Activated CD4-positive, alpha-beta T cell treated with anti-CD3 and anti-CD28 coated beads, Interleukin-2, amount 10 ng/mL, durations not matched to agents 24 days and 14 days (primary cell): Measurements from ENCODE around the gene SMIM44. TPM values are rescaled to one million over a fixed set of nuclear protein-coding genes. Genes with fewer than 3 reads are reported as not detected.
"Not testable (repeated sequence)": the region's sequence is repeated elsewhere in the genome, so short reads cannot be mapped to it uniquely, and the experiment has no call there.

Source experiments
- DNase-seq: peaks from one replicate; pipeline ENCODE4 v3.0.0; 2022
- H3K27ac Mint-ChIP-seq: one replicate; pipeline ENCODE4 v1.8.0; 2022; ENCODE audit warnings: mild to moderate bottlenecking, mixed read lengths
- H3K27me3 Mint-ChIP-seq: one replicate; pipeline ENCODE4 v1.8.0; 2022; ENCODE audit warnings: mixed read lengths
- H3K36me3 Mint-ChIP-seq: one replicate; pipeline ENCODE4 v1.8.0; 2022; ENCODE audit warnings: low read depth, mild to moderate bottlenecking, mixed read lengths
- H3K4me1 Mint-ChIP-seq: one replicate; pipeline ENCODE4 v1.8.0; 2021; ENCODE audit warnings: mixed read lengths
- H3K4me3 Mint-ChIP-seq: one replicate; pipeline ENCODE4 v1.8.0; 2022; ENCODE audit warnings: mild to moderate bottlenecking, moderate library complexity, mixed read lengths
- H3K9me3 Mint-ChIP-seq: one replicate; pipeline ENCODE4 v1.8.0; 2021; ENCODE audit warnings: mixed read lengths
- intact Hi-C: fragments of 100-400 bp; cut with micrococcal nuclease; formaldehyde crosslinking; loops from one replicate; pipeline ENCODE4 v1.15.1; 2023
- total RNA-seq: library from RNA; stranded (reverse); gene quantifications from 2 replicates; pipeline ENCODE4 v1.2.3, GENCODE V29; 2022

The SMIM44 gene
- total RNA-seq, 1 donor from 2014 or later = not detected

DNA sequence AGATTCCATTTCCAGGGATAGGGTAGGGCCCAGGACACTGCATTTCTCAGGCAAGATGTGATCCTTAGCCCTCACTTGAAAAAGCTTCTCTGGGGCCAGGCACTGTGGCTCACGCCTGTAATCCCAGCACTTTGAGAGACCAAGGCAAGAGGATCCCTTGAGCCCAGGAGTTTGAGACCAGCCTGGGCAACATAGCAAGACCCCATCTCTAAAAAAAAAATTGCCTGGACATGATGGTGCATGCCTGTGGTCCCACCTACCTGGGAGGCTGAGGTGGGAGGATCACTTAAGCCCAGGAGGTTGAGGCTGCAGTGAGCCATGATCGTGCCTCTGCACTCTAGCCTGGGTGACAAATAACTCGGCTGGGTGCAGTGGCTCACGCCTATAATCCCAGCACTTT, 36.6 kb downstream of the SMIM44 start:
- H3K4me3 Mint-ChIP-seq, H3K27me3 Mint-ChIP-seq, DNase-seq, H3K27ac Mint-ChIP-seq, intact Hi-C loops, H3K9me3 Mint-ChIP-seq, H3K4me1 Mint-ChIP-seq, H3K36me3 Mint-ChIP-seq: not testable (repeated sequence)

DNA sequence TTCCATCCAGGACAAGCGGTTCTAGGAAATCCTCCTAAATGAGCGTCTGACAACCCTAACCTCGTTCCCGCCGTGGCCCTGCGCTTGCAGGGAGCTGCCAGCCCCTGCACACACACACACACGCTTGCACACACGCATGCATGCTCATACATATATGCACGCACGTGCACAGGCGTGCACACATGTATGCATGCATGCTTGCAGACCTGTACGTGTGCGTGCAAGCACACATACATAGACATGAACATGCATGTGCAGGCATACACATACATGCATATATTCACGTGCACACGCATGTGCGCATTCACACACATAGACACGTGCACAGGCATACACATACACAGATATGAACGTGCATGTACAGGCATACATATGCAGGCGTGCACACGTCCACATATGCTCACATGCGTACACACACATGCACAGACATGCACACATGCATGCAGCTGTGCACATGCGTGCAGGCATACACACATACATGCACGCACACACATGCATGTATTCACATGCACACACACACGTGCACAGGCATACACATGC, 38.5 kb downstream of the SMIM44 start:
- no peaks in the 10 kb centered on the region for H3K9me3 Mint-ChIP-seq
- no peaks in the 10 kb centered on the region for H3K36me3 Mint-ChIP-seq
- DNase-seq = no peak
- H3K27me3 Mint-ChIP-seq = no peaks in the 10 kb centered on the region
- peaks cover 2% of the 10 kb centered on the region for H3K4me1 Mint-ChIP-seq
- no peak overlapping the region for H3K4me3 Mint-ChIP-seq
- H3K27ac Mint-ChIP-seq = no peak overlapping the region
- intact Hi-C loops = no loop called here

DNA sequence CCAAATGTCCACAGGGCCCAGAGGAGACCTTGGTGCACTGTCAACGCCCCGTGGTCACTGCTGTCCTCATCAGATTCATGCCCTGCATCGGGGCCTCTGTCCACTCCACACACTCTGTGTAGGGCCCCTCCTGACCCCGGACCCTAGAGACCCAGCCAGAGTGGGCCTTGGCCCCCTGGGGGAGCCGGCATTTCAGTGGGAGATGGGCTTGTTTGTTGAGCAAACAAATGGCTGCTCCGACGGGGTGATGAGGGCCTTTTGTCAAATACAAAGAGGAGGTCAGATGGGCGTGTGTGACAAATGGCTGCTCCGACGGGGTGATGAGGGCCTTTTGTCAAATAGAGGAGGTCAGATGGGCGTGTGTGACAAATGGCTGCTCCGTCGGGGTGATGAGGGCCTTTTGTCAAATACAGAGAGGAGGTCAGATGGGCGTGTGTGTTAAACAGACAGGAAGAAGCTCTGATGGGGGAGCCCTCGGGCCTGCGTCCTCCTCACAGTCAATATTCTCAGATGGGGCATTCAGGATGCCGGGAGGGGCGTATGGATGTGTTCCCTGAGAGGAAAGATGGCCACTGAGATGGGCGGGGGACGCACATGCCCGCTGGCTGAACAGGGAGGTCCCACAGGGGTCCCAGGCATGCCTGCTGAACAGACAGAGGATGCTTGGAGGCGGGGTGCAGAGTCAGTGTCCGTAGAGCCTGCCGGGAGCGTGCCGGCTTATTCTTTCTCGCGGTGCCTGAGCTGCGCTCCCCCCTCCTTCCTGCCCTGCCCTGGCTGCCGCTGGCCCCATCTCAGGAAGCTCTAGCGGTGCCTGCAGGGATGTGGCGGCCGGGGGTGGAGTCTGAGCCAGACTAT, 39.2 kb downstream of the SMIM44 start:
- intact Hi-C loops = no loop called here
- no peaks in the 10 kb centered on the region for H3K36me3 Mint-ChIP-seq

DNA sequence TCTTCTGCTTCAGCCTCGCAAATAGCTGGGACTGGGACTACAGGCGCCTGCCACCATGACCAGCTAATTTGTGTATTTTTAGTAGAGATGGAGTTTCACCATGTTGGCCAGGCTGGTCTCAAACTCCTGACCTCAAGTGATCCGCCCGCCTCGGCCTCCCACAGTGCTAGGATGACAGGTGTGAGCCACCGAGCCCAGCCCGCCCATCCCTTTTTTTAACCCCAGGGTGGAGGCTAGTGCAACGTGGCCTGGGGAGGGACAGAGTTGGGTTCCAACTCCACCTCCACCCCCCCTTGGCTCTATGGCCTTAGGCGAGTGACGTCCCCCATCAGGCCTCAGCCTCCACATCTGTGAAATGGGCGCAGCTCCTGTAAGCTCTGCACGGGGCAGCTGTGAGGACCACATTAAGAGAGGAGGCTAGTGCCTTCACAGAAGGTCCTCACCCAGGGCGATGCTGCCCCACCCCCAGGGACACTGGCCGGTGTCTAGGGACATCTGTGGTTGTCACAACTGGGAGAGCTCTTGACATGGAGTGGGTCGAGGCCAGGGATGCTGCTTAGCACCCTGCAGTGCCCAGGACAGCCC, 40.7 kb downstream of the SMIM44 start:
- Mint-ChIP-seq H3K4me1 (peaks cover 2% of the 10 kb centered on the region), H3K27ac (no peak overlapping the region), H3K4me3 (no peak overlapping the region), H3K36me3 (no peaks in the 10 kb centered on the region), H3K27me3 (no peaks in the 10 kb centered on the region), H3K9me3 (no peaks in the 10 kb centered on the region)
- intact Hi-C loops = no loop called here
- DNase-seq = no peak

More for the DNA sequence above, 39.2 kb downstream of the SMIM44 start:
- Mint-ChIP-seq H3K4me3 (no peak overlapping the region), H3K9me3 (no peaks in the 10 kb centered on the region), H3K4me1 (peaks cover 2% of the 10 kb centered on the region), H3K27me3 (no peaks in the 10 kb centered on the region), H3K27ac (no peak overlapping the region)
- no peak for DNase-seq

DNA sequence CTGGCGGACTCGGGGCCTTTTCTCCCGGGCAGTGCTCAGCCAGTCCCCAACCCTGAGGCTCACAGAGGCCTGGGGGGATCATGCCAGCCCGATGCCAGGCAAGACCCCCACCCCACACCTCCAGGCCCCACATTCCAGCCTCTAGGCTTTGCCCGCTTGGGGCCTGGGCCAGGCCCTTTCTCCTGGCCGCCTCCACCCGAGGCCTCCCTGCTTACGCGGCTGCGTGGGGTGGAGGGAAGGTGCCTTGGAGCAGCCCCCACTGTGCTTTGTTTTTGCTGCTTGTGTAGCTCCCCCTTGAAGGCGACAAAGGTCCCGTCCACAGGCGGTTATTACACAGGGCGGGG, 41.3 kb downstream of the SMIM44 start:
- intact Hi-C loops = no loop called here
- no peak overlapping the region for H3K4me3 Mint-ChIP-seq
- no peaks in the 10 kb centered on the region for H3K27me3 Mint-ChIP-seq
- H3K9me3 Mint-ChIP-seq = no peaks in the 10 kb centered on the region
- no peak overlapping the region for H3K27ac Mint-ChIP-seq
- no peaks in the 10 kb centered on the region for H3K36me3 Mint-ChIP-seq
- peaks cover 2% of the 10 kb centered on the region for H3K4me1 Mint-ChIP-seq
- no peak for DNase-seq

DNA sequence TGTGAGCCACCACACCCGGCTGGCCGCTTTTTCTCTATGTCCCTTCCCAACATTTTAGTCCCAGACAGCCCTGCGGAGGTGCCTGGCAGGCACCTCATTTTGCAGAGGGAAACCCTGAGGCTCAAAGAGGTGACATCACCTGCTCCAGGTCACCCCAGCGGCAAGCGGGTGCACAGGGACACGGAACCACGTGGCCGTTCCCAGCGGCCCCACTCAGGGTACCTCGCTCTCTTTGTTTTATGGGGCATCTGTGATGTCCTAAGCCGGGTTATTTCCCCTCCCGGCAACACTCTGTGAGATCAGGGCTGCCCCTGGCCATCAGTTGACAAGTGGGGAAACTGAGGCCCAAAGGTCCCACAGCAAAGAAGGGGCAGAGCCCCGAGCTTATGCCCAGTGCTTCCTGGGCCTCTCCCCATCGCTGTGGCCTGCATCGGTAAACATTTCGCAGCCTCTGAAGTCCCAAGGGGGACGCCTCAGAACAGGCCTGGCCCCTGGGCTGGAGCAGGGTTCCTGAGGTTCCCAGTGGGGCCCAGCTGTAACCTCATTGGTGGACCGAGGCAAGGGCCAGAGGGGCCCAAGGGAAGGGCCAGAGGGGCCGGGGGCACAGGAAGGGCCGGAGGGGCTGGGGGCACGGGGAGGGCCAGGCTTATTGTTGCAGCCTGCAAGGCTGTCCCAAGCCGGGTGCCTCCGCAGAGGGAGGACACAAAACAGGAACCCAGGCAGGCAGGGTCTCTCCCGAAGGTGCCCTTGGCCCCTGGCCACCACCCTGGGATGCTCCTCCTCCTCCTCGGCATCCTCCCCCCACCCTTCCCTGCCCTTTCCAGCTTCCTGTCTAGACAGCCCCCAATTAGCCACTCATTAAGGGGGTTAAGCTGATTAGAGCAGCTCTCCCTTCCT, 41.9 kb downstream of the SMIM44 start:
- DNase-seq = no peak
- no peaks in the 10 kb centered on the region for H3K9me3 Mint-ChIP-seq
- no peak overlapping the region for H3K27ac Mint-ChIP-seq
- H3K27me3 Mint-ChIP-seq = no peaks in the 10 kb centered on the region
- H3K4me1 Mint-ChIP-seq = peaks cover 2% of the 10 kb centered on the region
- intact Hi-C loops = no loop called here
- no peak overlapping the region for H3K4me3 Mint-ChIP-seq
- H3K36me3 Mint-ChIP-seq = no peaks in the 10 kb centered on the region

DNA sequence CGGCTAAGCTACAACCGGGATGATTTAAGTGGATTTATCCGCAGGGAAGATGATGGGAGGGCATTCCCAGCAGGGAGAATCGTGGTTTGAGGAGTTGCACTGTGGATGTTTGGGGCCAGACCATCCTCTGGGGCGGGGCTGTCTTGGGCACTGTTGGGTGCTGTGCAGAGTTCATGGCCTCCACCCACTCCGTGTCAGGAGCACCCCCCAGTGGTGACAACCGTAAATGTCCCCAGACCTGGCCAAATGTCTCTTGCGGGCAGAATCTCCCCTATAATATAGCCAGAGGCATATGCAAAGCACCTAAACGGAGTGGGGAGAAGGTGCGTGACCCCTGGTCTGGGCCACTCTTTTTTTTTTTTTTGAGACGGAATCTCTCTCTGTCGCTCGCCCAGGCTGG, 43.2 kb downstream of the SMIM44 start:
- no peak overlapping the region for H3K4me3 Mint-ChIP-seq
- no peak overlapping the region for H3K27ac Mint-ChIP-seq
- peaks cover 7% of the 10 kb centered on the region for H3K4me1 Mint-ChIP-seq
- intact Hi-C loops = no loop called here
- no peaks in the 10 kb centered on the region for H3K36me3 Mint-ChIP-seq
- DNase-seq = peak; percentile 86
- H3K27me3 Mint-ChIP-seq = no peaks in the 10 kb centered on the region
- H3K9me3 Mint-ChIP-seq = no peaks in the 10 kb centered on the region

DNA sequence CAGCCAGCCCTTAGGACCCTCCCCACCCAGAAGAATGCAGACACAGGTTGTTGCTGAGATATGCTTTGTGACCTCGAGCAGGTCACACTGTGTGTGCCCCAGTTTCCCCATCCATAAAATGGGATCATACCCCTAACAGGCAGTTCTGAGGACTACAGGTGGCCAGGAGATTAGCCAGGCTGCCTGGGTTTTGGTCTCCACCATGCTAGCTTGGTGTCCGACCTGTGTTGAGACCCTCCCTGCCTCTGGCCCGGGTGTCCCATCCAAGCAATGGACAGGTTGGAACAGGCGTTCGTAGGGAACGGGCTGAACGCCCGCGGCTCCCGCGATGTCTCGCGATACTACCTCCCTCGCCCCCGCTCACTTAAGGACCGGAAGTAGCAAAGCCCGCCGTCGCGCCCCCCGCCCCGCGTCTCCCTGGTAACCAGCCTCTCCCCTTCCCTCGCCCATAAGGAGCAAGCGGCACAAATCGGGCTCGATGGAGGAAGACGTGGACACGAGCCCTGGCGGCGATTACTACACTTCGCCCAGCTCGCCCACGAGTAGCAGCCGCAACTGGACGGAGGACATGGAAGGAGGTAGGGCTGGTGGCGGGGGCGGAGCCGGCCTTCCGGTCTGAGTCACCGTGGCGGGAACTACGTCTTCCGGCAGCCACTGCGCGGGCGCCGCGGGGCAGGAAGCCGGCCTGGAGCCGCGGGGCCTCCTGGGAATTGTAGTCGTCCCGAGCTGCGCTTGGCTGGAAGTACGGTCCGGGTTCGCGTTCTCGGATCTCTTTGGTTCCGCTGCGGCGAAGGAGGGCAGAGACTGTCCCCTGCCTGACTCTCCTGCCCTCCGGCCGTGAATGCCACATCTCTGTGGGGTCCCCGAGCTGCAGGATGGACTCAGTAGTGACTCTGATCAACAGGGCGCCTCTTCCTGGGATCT, 48.3 kb downstream of the SMIM44 start:
- Mint-ChIP-seq H3K4me1 (peaks cover 16% of the 10 kb centered on the region), H3K27me3 (no peaks in the 10 kb centered on the region), H3K27ac (peak overlapping the region; percentile 99), H3K9me3 (no peaks in the 10 kb centered on the region), H3K36me3 (peaks cover 11% of the 10 kb centered on the region), H3K4me3 (peak overlapping the region; percentile 96)
- DNase-seq = peak; percentile 98
- intact Hi-C loops = loop anchor here (10.0 kb wide), 2 partner anchors 250 to 1020 kb away; partner anchors contain the start of genes NCLN and UBXN6

DNA sequence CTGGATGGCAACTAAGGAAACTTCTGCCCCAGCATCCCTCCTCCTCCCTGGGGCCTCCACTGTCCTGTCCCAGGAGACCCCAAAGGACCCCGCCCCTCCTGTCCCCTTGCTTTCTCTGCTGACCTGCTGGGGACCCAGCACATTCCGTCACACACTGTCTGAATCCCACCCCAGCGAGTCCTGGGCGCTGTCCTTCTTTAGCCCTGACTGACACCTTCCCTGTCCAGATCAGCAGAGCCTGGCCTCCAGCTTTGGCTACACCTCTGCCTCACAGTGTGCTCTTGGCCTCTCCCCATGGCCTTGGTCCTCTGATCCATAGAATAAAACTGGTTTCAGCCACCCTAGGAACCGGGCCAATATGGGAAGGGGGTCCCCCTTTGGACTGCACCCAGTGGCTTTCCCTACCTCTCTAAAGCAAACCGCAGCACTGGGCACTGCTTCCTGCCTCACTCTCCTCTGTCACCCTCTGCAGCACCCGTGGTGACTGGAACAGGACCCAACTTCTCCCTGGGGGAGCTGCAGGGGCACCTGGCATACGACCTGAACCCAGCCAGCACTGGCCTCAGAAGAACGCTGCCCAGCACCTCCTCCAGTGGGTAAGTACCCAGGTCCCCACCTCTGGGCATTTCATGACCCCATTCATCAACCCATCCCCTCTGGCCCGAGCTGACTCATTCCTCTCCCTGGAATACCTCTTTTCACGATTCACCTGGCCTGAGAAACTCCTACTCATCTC, 49.3 kb downstream of the SMIM44 start:
- no peaks in the 10 kb centered on the region for H3K27me3 Mint-ChIP-seq
- H3K4me3 Mint-ChIP-seq = peak overlapping the region; percentile 96
- H3K4me1 Mint-ChIP-seq = peaks cover 16% of the 10 kb centered on the region
- H3K36me3 Mint-ChIP-seq = peaks cover 11% of the 10 kb centered on the region
- H3K27ac Mint-ChIP-seq = peak overlapping the region; percentile 99
- DNase-seq = no peak
- intact Hi-C loops = loop anchor here (10.0 kb wide), 2 partner anchors 249 to 1021 kb away; partner anchors contain the start of genes NCLN and UBXN6
- no peaks in the 10 kb centered on the region for H3K9me3 Mint-ChIP-seq

DNA sequence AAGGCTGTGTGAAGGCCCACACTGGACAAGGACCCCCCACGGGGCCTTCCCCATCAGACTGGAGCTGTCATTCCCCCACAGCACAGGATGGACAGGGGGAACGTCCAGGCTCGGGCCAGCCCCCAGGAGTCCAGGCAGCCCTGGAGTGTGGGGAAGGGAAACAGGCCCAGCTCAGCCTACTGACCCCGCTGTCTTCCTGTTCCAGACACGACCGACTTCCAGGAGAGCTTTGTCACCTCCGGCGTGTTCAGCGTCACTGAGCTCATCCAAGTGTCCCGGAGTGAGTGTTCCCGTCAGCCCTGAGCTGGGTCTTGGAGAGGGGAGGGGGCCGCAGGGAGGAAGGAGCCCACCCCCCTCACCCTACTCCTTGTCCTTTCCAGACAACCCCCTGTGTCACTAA, 49.9 kb downstream of the SMIM44 start:
- intact Hi-C loops = loop anchor here (10.0 kb wide), 2 partner anchors 249 to 1021 kb away; partner anchors contain the start of genes NCLN and UBXN6
- no peak overlapping the region for H3K4me3 Mint-ChIP-seq

More for the DNA sequence above, 49.9 kb downstream of the SMIM44 start:
- Mint-ChIP-seq H3K27me3 (no peaks in the 10 kb centered on the region), H3K36me3 (peaks cover 11% of the 10 kb centered on the region), H3K9me3 (no peaks in the 10 kb centered on the region), H3K27ac (no peak overlapping the region), H3K4me1 (peaks cover 16% of the 10 kb centered on the region)
- DNase-seq = no peak
